ENCODE results near the gene NUDT17. TPM values are rescaled to one million over a fixed set of nuclear protein-coding genes. Genes with fewer than 3 reads are reported as not detected.
A peak's percentile ranks its signal among the peaks of the same experiment; 100 is the strongest.

The NUDT17 gene
- total RNA-seq, 1 donor from 2014 or later = not detected

DNA sequence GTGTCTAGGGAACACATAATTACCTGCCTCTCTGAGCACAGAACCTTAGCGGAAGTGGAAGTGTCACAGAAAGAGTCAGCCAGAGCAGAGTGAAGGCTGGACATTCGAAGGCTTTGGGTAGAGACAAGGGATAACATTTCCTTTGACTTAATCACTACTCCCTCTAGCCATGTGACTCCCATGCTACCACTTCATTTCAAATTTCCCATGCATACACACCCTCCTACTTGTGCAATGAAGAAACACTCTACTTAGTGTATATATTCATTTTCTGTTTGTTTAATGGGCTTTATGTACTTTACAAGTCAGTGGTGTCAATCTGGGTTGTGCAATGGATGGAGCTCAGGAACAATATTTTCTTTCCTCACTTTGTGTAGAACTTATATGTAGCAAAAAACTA lies 33.3 kb downstream of the NUDT17 start:
- no peaks in the 10 kb centered on the region for H3K9me3 ChIP-seq
- TF ChIP-seq CTCF (IDR thresholded peaks at IDR 0.05) = no peak
- intact Hi-C loops (cut with DNase I) = no loop called here
- H3K4me3 ChIP-seq = no peak overlapping the region
- no peaks in the 10 kb centered on the region for H3K27me3 ChIP-seq
- no peaks in the 10 kb centered on the region for H3K36me3 ChIP-seq
- H3K27ac ChIP-seq = no peak overlapping the region
- DNase-seq (ENCODE audit: low spot score in 2 of 2) = no peak
- H3K4me1 ChIP-seq = no peaks in the 10 kb centered on the region

GRCh38 chr1:145879775-145880174 lies 34.3 kb downstream of the NUDT17 start:
- Histone ChIP-seq H3K27ac (no peak overlapping the region), H3K27me3 (no peaks in the 10 kb centered on the region), H3K4me1 (no peaks in the 10 kb centered on the region), H3K36me3 (no peaks in the 10 kb centered on the region), H3K4me3 (no peak overlapping the region), H3K9me3 (no peaks in the 10 kb centered on the region)
- DNase-seq (ENCODE audit: low spot score in 2 of 2) = no peak
- intact Hi-C loops (cut with DNase I) = no loop called here
- TF ChIP-seq CTCF (IDR thresholded peaks at IDR 0.05) = no peak

- no peak for TF ChIP-seq CTCF (IDR thresholded peaks at IDR 0.05)
- intact Hi-C loops (cut with DNase I) = no loop called here
- Histone ChIP-seq H3K27ac (no peak overlapping the region), H3K9me3 (no peaks in the 10 kb centered on the region), H3K27me3 (no peaks in the 10 kb centered on the region), H3K4me1 (peaks cover 5 to 10% of the 10 kb centered on the region in 2 donors), H3K36me3 (peaks cover 0 to 3% of the 10 kb centered on the region in 2 donors), H3K4me3 (no peak overlapping the region)
- DNase-seq (ENCODE audit: low spot score in 2 of 2) = no peak
Measured at GRCh38 chr1:145884675-145885074, 39.2 kb downstream of the NUDT17 start.

- intact Hi-C loops (cut with DNase I) = no loop called here
- Histone ChIP-seq H3K27ac (peak within 1 kb of the TSS; percentile 48 to 63), H3K4me1 (peaks cover 5 to 21% of the 10 kb centered on the region in 2 donors), H3K4me3 (peak within 1 kb of the TSS; percentile 69 to 70), H3K27me3 (no peaks in the 10 kb centered on the region), H3K9me3 (no peaks in the 10 kb centered on the region), H3K36me3 (peaks cover 0 to 7% of the 10 kb centered on the region in 2 donors)
- no peak for TF ChIP-seq CTCF (IDR thresholded peaks at IDR 0.05)
- DNase-seq (ENCODE audit: low spot score in 2 of 2) = peak; percentile 62 to 88
Measured at GRCh38 chr1:145885738-145886287, 40.4 kb downstream of the NUDT17 start, which contains the start of gene ANKRD35. TSS of gene ANKRD35 (minus strand) at chr1:145885866. CDS start at chr1:145885758, 108 bp downstream.

- TF ChIP-seq CTCF (IDR thresholded peaks at IDR 0.05) = no peak
- Histone ChIP-seq H3K9me3 (no peaks in the 10 kb centered on the region), H3K36me3 (peaks cover 0 to 7% of the 10 kb centered on the region in 2 donors), H3K27ac (peak overlapping the region; percentile 48 to 63), H3K4me3 (peak overlapping the region; percentile 69 to 70), H3K27me3 (no peaks in the 10 kb centered on the region), H3K4me1 (peaks cover 10 to 27% of the 10 kb centered on the region in 2 donors)
- intact Hi-C loops (cut with DNase I) = no loop called here
- DNase-seq (ENCODE audit: low spot score in 2 of 2) = no peak
Measured at GRCh38 chr1:145886390-145886789, 41.0 kb downstream of the NUDT17 start.
